ENCODE measurements around the gene PKD1L1.
"Not testable (repeated sequence)": the region's sequence is repeated elsewhere in the genome, so short reads cannot be mapped to it uniquely, and the experiment has no call there.

Gene PKD1L1

DNA sequence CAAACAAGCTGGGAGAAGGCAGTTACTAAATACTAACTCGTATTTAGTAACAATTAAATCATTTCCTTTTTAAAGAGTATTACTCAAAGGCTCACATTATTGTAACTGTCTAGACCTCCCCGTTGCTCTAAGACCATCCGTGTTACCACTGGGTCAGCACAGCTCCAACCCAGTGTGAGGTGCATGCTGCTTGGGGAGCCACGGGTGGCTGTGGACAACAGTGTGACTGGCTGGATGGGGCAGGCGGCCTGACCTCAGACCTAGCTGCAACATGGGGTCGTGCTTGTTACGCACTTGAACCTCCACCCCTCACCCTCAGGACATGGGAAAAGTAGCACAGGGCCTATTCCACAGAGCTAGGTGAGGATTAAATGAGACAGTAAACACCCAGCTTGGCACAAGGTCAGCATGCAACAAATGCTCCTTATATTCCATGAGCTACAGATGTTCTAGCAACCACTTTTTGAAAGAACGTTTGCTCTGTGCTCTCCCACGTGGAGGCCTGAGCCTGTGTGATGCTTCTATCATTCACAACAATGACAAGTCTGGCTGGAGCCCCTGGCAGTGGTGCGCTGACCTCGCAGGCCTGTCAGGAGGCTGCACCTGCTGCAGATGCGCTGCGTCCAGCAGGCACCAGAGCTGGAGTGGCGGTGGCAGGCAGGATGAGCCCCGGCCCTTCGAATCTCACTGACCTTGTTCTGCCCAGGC, 135.7 kb downstream of the PKD1L1 start:
- DNase-seq (ENCODE audit: insufficient read length, low spot score) (no peak), FAIRE-seq (no peak)
- no peak for TF ChIP-seq POLR2A (IDR thresholded peaks at IDR 0.05; ENCODE audit: low read depth, low read length)

DNA sequence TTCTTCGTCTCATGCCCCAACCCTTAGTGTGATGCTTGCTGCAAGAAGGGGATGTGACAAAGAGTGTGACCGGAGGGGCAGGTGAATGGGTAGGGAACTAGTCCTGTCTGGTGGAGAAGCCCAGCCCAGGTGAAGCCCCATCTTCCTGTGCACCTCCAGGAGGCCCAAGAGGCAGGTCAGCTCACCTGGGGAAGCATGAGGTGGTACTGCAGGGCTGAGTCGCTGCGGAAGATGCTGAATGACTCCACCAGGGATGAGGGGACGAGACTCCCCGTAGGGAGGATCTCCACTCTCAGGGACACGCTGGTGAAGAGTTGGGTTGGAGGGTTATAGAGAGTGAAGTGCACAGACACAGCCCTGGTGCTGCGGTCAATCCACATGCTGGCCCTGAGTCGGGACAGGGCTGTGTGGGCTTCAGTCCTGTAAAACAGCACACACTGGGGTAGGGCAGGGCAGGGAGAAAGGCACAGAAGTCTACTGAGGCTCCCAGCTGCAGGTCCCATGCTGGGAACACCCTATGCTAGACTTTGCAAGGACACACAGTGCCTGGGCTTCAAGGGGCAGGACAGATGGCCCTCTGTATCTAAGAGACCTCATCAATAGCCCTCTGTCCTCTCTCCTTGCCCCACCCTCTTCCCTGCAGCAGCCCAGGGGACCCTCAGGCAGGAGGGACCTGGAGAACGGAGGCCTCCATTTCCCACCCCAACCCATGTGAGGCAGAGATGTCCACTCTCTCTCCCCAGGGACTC, 136.5 kb downstream of the PKD1L1 start:
- DNase-seq (ENCODE audit: insufficient read length, low spot score): no peak
- FAIRE-seq: no peak
- no peak for TF ChIP-seq POLR2A (IDR thresholded peaks at IDR 0.05; ENCODE audit: low read depth, low read length)

DNA sequence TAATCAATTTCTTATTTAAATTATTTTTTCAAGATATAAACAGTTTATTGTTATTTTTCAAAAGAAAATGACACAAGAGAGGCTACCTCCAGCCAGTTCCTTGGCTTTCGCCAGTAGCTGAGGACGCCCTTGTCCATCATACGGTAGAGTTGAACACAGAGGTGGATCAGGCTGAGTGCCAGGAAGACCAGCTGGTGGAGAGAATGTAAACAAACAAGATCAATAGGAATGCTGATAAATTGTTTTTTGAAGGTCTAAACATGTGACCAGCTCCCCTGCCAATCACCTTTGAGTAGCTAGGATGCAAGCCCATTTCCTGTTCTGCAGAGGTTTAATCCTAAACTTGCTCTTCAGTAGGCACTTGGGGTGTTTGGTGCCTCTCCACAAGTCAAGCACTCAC, 138.9 kb downstream of the PKD1L1 start:
- no peak for TF ChIP-seq POLR2A (IDR thresholded peaks at IDR 0.05; ENCODE audit: low read depth, low read length)
- FAIRE-seq: no peak
- no peak for DNase-seq (ENCODE audit: insufficient read length, low spot score)

DNA sequence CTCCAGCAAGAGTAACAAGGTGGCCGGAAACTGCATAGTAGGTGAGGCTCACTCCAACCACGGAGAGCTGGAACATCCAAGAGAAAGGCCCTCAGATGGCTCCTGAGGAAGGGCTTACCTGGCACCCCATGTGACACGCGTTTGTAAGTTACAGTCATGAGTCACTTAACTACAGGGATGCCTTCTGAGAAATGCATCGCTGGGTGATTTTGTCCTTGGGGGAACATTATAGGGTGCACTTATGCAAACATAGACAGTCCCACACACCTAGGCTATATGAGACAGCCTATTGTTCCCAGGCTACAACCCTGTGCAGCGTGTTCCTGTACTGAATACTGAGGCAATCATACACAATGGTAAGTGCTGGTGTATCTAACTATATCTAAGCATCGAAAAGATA, 139.9 kb downstream of the PKD1L1 start:
- DNase-seq (ENCODE audit: insufficient read length, low spot score) (no peak), FAIRE-seq (no peak)
- TF ChIP-seq POLR2A (IDR thresholded peaks at IDR 0.05; ENCODE audit: low read depth, low read length): no peak

DNA sequence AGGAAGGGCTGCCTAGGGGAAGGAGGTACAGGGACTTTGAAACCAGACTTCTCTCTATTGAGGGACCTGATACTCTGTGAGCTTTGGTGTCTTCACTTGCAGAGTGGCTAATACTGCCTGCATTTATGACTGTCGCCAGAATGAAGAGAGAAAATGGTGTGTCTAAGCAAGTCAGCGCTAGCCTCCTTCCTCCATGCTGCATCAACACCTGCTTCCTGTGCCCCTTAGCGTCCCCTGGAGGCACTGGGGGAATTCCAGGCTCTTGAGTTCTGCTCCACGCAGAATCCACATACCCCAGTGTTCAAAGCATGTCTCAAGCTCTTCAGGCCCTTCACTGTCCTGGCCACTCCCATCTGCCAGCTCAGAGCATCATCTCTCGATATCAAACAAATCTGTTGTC, 140.5 kb downstream of the PKD1L1 start:
- FAIRE-seq (no peak), DNase-seq (ENCODE audit: insufficient read length, low spot score) (no peak)
- TF ChIP-seq POLR2A (IDR thresholded peaks at IDR 0.05; ENCODE audit: low read depth, low read length): no peak

DNA sequence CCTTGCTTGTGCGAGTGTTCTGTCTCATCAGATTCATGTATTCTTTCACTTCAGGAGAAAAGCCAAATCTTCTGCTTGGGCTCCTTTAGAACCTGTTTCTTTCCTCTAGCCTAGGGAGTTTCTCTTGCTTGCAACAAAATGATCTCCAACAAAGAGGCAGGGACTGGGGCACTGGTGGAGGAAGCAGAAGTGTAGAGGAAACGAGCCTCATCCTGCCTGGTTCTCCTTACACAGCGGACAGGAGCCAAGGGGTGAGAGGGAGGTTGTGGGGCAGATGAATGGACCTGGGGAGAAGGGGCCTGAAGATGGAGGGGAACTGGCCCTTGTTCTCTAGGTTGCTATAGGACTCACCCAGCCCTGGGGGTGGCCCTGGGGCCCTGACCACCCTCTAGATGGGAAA, 141.1 kb downstream of the PKD1L1 start:
- DNase-seq (ENCODE audit: insufficient read length, low spot score) (no peak), FAIRE-seq (no peak)
- no peak for TF ChIP-seq POLR2A (IDR thresholded peaks at IDR 0.05; ENCODE audit: low read depth, low read length)

DNA sequence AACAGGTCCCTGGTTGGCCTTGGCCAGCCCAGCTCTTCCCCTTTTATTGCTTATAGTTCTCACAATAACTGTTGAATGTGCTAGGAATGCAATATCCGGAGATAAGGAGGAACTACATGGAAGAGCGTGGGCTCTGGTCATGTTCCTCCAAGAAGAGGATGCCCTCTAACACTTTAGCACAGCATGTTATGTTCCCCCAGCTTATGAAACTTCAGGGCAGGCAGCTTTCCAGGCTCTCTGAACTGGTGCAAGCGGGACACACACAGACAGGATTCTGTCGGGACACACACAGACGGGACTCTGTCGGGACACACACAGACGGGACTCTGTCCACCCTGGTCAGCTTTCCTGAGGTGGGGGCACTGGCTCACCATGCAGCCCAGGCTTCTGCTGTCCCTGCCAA, 141.6 kb downstream of the PKD1L1 start:
- no peak for TF ChIP-seq POLR2A (IDR thresholded peaks at IDR 0.05; ENCODE audit: low read depth, low read length)
- FAIRE-seq (no peak), DNase-seq (ENCODE audit: insufficient read length, low spot score) (no peak)

DNA sequence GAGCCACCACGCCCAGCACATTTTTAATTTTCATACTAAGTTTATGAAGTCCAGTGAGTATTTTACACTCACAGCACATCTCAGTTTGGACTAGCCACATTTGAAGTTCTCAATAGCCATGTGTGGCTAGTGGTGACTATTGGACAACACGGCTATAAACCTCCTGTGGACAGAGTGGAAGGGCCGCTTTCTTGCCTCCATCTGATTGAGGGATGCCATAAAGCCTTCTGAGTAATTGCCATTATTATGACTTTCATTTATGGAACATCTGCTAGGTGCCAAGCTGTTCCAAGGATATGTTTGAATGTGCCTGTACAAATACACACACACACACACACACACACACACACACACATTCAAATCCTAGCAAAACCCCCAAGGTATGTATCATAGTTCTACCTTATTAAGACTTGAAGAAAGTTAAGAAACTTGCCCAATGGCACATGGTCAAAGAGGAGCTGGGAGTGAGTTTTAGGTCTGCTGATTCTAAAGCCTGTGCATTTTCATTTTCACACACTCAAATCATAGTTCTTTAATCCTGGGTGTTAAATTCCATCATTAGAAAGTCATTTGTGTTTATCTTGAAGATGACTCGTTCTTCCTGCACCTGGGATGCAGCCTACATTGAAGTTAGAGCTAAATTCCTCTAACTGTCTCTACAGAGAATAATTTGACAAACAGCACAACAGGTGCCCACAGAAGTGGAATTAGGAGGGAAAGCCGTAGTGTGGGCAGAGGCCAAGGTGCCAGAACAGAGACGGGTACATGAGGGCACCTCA, 143.3 kb downstream of the PKD1L1 start:
- FAIRE-seq (no peak), DNase-seq (ENCODE audit: insufficient read length, low spot score) (no peak)
- TF ChIP-seq POLR2A (IDR thresholded peaks at IDR 0.05; ENCODE audit: low read depth, low read length): no peak

DNA sequence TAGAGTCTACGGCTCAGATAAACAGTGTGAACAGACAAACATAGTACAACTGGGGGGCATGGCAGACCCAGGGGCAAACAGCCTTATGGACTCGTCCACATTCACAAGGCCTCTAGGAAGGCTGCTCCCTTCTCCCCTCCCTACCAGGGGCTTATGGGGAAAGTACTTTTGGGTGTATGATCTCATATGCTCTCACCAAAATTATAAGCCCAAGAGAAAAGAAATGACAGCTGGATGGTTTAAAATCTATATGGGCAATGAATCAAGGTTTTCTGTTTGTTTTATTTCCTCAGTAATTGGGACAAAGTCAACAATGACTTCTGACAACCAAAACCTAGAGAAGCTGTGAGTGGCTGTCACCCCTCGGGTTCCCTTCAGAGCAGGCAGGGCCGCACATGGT, 144.4 kb downstream of the PKD1L1 start:
- TF ChIP-seq POLR2A (IDR thresholded peaks at IDR 0.05; ENCODE audit: low read depth, low read length): no peak
- FAIRE-seq (no peak), DNase-seq (ENCODE audit: insufficient read length, low spot score) (no peak)

DNA sequence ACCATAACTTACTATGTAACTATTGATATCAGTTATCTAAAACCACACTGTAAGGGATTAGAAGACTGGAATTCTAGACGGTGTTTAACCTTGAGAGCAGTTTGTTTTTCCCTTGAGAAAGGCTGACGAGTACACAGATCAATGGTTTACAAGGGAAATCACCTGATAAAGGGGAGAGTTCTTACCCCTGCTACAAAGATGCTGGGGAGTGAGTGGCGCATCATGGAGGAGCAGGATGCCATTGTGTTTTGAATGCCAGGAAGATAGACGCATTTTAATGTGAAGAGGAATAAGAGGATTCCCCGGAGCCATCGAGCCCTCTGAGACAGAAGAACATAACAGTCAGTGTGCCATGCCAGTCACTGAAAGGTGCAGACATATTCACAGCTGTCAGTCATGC, 145.2 kb downstream of the PKD1L1 start:
- FAIRE-seq (no peak), DNase-seq (ENCODE audit: insufficient read length, low spot score) (no peak)
- TF ChIP-seq POLR2A (IDR thresholded peaks at IDR 0.05; ENCODE audit: low read depth, low read length): no peak

DNA sequence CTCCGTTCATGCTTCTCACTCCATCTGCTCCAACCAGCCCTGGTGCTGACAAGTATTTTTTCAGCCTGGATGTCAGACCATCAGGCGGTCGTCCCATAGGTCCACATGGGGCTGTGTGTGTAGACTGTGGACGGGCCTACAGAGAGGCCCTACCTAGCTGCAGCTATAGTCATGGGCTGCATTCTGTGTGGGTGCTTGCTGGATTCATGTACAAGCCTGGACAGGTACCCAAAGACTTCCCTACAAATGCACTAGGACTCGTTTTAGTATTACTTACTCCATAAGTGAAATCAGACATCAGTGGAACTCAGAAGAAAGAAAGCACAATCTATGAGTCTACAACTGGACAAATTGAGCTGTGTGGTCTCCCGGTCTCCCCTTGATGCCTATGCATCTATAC, 146.8 kb downstream of the PKD1L1 start:
- TF ChIP-seq POLR2A (IDR thresholded peaks at IDR 0.05; ENCODE audit: low read depth, low read length): no peak
- DNase-seq (ENCODE audit: insufficient read length, low spot score): no peak
- no peak for FAIRE-seq

DNA sequence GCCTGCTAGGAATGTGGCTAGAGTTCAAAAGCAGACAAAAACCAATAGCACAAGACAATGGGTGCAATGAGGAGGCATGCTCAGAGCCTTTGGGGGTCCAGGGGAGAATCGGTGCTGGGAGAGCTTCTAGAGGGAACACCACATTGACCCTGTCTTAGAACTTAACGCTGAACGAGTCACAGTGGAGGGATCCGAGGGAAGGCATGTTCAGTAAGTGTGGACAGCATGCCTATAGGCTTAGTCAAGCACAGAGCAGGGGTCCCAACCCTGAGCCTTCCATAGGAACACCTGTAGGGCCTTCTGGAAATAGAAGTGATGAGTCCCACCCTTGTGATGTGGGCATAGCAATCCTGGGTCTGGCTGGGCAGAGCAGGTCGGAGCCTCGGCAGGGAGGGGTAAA, 148.7 kb downstream of the PKD1L1 start:
- TF ChIP-seq POLR2A (IDR thresholded peaks at IDR 0.05; ENCODE audit: low read depth, low read length): no peak
- DNase-seq (ENCODE audit: insufficient read length, low spot score) (no peak), FAIRE-seq (no peak)

DNA sequence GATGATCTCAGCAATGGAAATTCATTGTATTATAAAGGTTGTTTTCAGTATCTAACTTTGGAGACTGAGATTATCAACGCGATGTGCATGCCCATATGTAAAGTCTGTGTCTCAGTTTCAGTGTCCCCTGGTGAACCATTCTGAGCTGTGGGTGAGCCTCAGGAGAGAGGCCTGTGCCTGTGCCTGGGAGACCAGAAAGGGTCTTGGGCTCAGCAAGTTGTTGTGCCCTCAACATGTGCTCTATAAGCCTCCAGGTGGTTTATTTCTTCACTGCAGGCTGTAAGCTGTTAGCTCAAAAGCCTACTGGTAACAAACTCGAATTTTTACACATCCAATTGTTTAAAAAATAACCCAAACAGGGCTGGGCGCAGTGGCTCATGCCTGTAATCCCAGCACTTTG, 151.9 kb downstream of the PKD1L1 start:
- FAIRE-seq: no peak
- DNase-seq (ENCODE audit: insufficient read length, low spot score): no peak
- no peak for TF ChIP-seq POLR2A (IDR thresholded peaks at IDR 0.05; ENCODE audit: low read depth, low read length)

DNA sequence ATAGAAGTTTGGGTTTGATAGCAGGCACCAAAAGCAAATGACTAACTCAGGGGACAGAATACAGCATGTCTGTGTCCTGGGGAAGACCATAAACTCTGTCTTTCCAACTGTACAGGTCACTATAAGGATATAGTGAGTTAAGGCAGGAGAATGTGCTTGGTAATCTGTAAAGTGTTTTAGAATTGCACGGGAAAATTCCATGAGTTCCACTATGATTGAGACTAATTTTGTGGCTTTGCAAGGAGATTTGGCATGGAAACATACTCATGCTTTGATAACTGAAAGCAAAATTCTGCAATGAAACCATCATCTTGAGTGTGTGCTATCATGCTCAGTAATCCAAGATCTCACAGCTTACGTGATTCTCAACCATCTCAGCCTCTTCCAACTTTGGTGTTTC, 152.6 kb downstream of the PKD1L1 start:
- no peak for DNase-seq (ENCODE audit: insufficient read length, low spot score)

DNA sequence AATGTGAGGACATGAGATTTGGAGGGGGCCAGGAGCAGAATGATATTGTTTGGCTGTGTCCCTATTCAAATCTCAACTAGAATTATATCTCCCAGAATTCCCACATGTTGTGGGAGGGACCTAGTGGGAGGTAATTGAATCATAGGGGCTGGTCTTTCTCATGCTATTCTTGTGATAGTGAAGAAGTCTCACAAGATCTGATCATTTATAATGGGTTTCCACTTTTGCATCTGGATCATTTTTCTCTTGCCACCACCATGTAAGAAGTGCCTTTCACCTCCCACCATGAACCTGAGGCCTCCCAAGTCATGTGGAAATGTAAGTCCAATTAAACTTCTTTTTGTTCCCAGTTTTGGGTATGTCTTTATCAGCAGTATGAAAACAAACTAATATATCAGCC, 153.1 kb downstream of the PKD1L1 start:
- DNase-seq (ENCODE audit: insufficient read length, low spot score); FAIRE-seq: not testable (repeated sequence)

More for the DNA sequence above, 152.6 kb downstream of the PKD1L1 start:
- FAIRE-seq: no peak
- no peak for TF ChIP-seq POLR2A (IDR thresholded peaks at IDR 0.05; ENCODE audit: low read depth, low read length)

All from H54 (cell line).